Stimulated activated CD8-positive, alpha-beta memory T cell treated with anti-CD3 and anti-CD28 coated beads, Interleukin-7, amount 100 ng/mL, for 24 hours (primary cell): ENCODE measurements around the gene SSBP2.
"Not testable (repeated sequence)": the region's sequence is repeated elsewhere in the genome, so short reads cannot be mapped to it uniquely, and the experiment has no call there.

ENCODE experiments used
- DNase-seq: peaks from one replicate; pipeline ENCODE4 v3.0.0-alpha.2; 2020; ENCODE audit warnings: low read depth

The SSBP2 gene

DNA sequence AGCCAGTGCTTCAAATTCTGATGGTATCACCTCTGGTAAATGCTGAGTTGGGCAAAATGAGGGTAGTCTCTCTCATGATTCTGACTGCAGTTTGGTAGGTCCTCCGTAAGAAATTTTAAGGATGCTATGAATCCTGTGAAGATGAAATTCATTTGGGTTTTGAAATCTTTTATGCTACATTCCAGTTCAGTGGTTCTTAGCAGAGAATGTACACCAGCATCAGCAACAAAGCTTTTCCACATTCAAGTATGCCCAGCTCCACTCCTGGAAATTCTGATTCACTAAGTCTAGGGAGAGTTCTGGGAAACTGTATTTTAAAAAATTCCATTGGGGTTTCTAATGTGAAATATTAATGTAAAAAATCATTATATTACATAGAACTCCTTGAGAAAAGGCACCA is 323.3 kb downstream of the SSBP2 start:
- DNase-seq, result no peak

DNA sequence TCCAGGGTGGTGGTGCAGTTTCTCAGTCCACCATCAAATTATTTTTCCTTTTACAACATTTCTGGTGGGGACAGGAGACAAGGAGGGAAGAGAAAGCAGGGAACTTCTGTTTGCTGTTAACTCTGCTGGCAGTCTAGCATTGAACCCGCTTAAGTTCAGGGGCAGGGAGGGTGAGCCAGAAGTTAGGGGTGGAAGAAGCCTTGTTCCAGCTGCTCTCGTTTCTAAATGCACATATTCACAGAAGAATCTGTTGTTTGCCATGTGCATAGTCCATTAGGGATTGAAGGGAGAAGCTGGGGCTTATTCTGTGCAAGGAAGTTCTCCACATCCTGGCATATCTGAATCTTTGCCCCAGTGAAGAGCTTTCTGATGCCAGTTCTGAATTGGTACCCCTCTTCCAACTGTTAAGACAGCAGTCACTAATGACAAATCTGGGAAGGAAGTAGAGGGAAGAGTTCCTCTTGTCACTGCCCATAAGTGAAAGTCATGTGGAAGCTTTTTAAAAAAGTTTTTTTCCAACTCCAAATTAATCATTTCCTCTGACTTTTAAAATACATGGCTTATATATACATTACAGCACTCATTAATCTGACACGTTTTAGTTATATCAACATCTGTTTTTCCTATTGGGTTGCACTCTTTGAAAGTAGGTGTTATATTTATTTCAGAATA is 324.4 kb downstream of the SSBP2 start:
- no peak for DNase-seq

DNA sequence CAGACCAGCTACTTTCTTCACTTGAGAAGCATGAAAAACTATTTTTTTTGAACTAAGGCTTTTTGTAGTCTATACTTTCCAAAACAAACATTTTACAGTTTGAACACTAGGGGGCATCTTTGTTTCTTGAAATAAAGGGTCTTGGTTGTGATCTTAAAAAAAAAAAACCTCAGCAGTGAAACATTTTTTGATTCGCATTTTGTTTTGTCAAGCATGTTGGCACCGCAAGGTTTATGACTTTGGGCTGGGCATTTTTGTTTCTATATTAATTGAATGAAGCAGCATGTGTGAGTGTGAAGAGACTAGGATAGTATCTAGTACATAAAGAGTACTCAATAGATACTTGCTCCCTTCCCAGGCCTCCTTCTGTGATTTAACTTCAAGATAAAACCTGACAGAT is 325.3 kb downstream of the SSBP2 start:
- DNase-seq, result no peak

DNA sequence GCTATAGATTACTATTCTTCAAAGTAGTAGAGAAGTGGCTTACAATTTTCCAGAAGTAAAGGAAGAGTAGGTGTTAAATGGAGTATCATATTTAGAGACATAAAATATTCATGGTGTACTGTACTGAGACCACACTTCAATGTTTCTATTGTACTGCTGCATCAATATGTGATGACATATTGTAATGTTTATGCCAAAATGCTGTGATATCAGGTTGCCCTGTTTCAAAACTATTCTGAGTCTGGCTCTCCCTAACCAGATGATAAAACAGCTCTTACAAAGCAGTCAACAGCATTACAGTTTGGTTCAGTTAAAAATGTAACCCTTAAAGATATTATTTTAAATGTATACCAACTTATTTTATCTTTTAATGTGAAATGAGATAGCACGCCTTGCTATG is 326.2 kb downstream of the SSBP2 start:
- DNase-seq, result no peak

DNA sequence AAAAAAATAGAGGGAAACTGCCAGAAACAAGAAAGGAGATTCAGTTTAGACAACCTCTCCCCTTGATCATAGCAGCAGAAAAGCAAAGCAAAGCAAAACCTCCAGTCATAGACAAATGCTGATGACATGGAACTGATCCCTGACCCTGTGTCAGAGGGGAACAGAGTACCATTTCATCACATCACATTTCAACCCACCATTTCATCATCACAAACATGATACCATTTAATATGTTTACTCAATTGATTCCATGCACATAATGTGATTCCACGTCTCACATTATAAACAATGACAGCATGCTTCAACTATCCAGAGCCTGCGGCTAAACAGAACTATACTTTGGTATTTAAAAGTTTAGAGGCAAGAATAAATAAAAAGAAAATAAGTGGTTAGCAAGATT is 328.2 kb downstream of the SSBP2 start:
- DNase-seq, result no peak

DNA sequence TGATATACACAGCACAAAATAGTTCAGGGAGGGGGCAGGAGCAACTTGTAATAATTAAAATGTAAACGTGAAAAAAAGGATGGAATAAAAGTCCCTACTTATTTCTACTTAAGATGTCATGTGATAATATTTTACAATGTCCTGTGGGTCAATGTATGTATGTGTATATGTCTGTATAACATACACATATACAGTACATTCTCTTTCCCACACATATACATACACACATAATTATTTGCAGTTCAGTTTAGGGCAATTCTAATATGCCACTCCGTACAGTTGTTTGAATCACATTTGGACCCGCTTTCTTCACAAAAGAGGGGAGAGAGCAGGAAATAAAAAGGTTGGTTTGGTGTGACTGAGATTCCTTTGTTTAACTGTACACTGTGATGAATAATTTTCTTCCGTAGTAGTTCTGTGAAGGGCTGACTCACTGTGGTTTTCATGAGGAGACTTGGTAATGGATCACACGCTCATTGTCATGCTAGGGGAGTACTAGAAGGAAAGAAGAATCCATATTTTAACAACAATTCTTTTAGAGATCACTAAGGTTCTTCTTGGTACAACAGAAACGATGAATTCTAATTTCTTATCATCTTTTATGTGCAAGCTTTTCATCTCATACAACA is 330.7 kb downstream of the SSBP2 start:
- no peak for DNase-seq

DNA sequence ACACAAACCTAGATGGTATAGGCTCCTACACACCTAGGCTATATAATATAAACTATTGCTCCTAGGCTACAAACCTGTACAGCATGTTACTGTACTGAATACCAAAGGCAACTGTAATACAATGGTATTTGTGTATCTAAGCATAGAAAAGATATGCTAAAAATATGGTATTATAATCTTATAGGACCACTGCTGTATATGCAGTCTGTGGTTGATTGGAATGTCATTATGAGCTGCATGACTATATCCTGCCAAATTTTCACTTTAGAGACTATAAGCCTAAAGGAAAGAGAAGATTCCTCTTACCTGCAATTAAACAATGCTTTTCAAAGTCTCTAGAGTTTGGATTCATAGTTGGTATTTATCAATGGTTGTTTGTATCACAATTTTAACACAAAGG is 332.3 kb downstream of the SSBP2 start:
- DNase-seq, result no peak

DNA sequence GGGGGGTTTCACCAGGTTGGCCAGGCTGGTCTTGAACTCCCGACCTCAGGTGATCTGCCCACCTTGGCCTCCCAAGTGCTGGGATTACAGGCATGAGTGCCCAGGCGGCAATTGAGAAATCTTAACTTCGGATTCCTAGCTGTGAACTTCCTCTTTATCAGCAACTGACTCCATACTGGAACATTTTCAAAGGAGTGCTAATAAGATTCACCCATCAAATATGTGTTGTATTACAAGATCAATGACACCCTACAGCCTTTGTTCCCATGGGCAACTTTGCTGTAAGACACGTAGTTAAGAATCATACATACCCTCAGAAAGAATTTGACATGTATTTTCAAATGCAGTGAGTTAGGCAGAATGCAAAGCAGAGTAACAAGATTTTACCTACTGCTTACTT is 333.8 kb downstream of the SSBP2 start:
- no peak for DNase-seq

DNA sequence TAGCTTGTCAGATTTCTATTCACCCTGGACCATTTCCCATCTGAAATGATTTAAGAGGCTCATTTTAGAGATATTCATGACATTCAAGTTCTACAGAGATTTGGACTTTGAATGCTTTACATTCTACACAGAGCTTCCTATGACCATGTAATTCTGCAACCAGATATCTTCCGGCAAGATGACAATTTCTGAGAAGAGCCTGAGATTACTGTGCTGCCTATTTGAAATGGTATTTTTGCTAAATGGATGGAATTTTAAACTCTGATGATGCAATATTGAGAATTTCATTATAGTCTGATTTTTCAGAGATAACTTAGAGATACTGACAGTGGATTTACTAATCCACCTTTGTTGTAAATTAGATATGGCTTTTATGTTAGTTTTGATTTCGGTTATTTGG is 341.0 kb downstream of the SSBP2 start:
- no peak for DNase-seq

DNA sequence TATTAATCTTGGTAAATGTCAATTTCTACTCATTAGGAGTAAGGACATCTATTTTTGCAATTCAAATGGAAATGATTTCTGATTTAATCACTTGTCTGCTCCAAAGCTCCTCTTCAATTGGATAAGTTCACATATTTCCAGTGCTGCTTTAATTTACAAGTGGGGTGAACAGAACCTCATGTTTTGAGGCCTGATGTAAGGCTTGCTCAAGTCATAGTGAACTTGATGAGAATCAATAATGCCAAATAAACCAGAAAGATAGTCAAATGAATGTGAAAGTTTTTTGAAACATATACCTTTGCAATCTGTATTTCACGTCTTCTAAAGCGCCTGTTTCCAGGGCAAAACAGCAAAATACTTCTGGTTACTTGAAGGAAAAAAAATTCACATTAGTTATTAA is 341.5 kb downstream of the SSBP2 start:
- DNase-seq, result no peak

DNA sequence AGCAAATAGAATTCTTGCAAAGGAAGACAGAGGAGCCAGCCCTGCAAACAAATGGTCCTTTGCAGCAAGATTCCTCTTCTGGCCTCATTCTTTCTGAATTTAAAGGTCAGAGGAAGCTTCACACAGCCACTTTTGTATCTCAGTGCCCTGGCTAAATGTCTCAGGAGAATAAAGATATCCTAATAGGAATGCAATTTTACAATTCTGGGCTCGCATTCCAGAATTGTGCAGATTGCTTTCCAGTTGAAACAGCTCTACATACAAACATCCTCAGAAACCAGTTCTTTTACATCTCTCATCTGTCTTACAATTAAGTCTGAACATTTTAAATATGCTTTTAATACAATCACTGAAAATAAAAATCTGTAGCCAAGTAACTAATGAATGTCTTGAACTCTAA is 342.4 kb downstream of the SSBP2 start:
- DNase-seq, result no peak

DNA sequence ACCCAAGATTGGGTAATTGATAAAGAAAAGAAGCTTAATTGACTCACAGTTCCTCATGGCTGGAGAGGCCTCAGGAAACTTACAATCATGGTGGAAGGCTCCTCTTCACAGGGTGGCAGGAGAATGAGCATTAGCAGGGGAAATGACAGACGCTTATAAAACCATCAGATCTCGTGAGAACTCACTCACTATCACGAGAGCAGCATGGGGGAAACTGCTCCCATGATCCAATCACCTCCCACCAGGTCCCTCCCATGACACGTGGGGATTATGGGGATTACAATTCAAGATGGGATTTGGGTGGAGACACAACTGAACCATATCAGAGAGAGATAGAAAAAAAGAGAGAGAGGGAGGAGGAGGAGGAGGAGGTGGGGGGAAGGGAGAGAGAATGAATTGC is 343.1 kb downstream of the SSBP2 start:
- DNase-seq, result not testable (repeated sequence)

DNA sequence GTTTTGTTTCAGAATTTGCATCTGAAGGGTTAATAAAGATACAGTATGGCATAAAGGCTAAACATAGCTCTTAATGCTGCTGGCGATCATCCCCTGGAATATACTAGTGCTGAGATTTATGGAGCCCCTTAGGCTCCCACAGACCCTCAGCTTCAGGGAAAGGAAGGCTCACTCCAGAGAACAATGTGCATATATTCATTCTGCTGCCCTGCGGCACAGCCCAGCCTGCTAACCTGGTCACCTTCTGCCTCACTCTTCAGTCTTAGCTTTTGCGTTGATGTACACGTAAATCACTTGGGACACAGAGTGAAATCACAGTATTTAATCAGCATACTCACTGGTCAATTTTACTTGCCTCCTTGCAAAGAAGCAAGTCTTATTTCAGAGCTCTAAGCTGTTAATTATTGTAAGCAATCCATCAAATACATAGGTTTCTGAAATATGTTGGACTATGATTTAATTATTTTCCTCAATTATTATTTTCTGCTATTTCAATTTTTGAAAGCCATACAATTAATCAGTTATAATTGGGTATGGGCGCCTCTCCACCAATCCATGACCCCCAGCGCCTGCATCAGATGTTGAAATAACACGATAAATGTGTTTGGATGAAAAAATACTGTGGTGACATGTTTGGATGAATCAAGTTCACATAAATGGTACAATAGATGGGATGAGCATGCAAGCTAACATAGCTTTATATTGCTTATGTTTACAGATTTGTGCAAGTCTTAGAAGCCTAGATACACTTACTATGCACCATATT is 345.6 kb downstream of the SSBP2 start:
- DNase-seq, result no peak

DNA sequence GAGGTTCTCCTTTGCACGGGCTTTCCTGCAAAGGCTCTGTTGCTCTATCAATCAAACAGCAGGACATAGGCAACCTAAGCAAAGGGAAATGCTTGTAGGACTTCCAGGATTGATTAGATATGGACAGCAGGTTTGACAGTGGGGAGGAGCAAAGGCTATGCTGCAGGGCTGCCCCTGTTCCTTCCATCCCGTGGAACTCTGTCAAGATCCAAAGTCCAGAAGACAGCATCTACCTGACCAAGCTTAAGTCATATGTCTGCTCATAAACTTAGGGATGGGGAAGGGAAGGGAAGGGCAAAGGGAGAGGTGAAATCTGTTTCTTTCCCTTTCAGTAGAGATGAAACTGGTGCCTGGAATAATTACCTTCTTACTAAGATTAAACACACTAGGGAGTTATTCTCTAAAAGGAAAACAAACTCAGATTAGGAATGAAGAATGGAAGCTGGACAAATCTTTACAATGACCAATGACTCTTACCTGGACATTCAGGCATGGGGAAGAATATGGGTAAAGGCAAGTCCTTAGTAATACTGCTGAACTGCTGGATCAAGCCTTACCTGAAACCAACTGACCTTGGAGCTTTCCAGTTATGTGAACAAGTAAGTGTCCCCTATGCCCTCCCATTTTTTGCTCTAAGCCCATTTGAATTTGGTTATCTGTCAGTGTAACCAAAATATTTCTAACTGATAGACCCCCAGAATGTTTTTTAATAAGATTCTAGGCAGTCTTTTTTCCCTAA is 348.5 kb downstream of the SSBP2 start:
- no peak for DNase-seq

DNA sequence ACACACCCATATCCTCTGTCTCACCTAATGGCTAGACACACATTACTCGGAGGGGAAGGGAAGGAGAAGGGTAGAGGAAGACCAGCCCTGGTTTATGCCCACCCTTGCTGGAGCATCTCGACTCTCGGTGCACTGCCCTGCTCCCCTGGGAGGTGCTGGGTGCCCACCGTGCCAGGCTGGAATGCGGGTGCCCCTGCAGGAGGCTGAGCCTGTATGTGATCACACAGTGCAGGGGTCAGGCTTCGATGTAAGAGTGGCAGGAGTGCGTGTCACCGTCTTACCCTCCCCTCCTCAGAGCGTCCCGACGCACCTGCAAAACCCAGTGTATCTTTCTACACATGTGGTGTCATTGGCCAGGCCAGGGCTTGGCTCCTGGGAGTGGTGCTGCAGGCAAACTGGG is 349.6 kb downstream of the SSBP2 start:
- DNase-seq, result no peak

DNA sequence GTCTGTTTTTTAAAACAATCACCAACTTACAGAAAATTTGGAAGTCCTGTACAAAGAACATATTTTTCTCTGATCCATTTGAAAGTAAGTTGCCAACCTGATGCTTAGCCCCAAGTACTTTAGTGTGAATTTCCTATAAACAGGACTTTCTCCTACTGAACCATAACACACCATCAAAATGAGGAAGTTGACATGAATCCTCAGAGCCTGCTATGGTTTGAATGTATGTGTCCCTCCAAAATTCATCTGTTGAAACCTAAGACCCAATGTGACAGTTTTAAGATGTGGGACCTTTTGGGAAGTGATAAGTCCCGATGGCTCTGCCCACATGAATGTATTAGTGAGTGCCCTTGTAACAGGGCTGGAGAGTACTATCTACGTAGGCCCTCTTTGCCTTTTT is 350.5 kb downstream of the SSBP2 start:
- DNase-seq, result no peak

DNA sequence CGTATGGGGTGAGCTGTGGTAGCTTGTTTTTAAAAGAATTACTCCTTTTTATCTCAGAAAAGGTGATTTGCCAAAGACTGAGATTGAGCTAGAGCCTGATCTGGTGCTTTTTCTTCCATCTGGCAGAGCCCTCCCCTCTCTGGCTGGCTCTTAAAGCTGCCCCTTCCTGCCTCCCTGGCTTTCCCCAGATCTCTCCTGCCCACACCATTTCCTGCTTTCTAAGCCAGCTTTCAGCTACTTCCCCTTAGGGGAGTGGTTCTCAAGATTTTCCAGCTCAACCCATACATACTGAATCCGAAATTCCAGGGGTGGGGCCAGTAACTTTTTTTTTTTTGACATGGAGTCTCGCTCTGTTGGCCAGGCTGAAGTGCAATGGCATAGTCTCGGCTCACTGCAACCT is 352.2 kb downstream of the SSBP2 start:
- DNase-seq, result no peak

DNA sequence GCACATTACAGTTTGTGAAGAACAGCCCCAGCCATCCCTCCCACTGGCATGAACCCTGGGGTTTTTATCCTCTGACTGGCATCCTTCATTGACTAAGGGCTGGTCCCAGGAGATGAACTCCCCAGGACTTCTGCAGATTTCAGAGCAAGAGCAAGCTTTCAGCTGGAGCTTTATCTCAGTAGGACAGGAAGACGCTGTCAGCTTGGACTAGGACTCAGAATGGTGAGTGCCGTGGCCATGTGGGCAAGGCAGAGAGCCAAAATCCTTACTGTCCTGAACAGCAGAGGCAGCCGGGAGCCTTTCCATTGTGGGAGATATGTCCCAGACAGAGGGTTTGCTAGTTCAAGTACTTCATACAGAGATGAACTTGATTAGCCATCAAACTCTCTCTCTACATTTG is 353.7 kb downstream of the SSBP2 start:
- DNase-seq, result no peak

DNA sequence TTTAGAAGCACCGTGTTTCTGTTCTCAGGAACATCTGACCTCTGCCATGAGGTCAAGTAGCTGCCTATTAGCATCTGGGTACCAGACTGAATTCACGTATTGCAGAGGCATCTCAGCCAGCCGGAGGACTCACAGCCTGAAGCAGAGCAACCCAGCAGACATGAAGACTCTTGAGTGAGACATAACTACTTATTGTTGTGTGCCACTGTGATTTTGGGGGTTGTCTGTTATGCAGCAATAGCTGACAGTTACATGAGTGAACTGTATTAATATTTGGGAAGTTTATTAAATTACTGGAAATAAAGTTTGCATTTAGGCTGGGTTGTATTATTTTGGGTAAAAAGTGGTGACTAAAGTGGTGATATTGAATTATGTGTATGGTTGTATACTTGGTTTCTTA is 355.6 kb downstream of the SSBP2 start:
- DNase-seq, result no peak

DNA sequence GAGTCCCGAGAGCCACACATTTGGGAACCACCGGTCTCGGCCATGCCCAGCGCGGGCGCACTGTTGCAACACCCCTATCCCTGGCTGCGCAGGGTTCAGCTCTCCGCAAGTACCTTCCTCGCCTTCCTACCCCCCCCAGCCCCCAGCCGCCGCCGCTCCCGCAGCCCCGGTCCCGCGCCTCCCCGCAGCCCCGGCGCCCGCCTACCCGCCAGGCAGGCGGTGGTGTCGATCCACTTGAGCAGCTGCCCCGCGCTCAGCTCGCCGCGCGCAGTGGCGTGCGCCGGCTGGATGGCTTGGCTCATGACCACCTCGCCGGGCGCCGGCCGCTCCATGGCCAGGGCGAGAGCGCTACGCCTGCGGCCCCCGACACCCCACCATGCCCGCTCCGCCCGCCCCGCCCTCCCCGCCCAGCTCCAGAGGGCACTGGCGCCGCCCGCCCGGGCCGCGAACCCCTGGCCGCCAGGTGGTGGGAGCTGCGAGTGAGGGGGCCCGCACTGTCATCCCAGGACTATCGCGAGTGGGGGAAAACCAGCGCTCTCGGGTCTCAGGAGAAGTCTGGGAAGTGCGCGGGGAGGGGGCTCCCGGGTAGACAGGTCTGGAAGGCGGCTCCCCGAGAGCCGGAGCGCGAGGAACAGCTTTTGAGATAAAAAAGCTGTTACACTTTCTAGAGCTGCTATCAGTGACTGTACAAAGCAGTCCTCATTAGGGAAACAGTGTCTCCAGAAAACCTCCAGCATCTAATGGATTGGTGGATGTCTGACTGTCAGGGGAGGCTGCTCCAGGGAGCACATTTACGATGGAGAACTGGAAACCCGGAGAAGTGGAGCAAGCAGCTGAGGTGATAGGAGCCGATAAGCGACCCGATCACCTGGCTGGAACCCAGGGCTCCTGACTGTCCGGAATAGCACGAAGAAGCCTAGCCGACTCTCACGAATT is 356.8 kb downstream of the SSBP2 start, which contains the start of gene ACOT12:
ACOT12 (minus strand) TSS at position 352 of the 936 bp plus-strand sequence; CDS start at position 332, 20 bp downstream.
- no peak for DNase-seq

DNA sequence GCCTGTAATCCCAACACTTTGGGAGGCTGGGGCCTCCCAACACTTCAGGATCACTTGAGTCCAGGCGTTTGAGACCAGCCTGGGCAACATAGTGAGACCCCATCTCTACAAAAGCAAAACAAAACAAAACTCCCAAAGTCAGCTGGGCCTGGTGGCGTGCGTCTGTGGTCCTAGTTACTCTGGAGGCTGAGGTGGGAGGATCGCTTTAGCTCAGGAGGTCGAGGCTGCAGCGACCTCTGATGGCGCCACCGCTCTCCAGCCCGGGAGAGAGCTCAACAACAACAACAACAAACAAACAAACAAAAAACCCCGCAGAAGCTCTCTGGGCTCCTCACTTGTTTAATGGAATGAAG is 357.5 kb downstream of the SSBP2 start:
- no peak for DNase-seq

DNA sequence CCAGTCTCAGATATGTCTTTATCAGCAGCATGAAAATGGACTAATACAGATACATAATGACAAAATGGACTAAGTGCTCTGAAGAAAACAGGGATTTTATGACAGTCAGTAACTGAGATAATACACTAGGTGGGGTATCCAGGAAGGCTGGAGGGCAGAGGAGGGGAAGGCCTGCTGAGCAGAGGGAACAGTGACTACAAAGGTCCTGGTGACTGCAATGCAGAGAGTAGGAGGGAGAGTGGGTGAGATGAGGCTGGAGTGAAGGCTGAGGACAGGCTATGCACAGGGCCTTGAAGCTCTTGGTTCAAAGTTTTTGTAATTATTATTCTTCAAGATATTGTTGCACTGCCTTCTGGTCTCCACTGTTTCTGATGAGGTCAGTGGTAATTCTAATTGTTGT is 361.9 kb downstream of the SSBP2 start:
- DNase-seq, result no peak
